Measurements from ENCODE around the gene ATP5F1B. TPM values are rescaled to one million over a fixed set of nuclear protein-coding genes. Genes with fewer than 3 reads are reported as not detected.

Gene ATP5F1B
- total and polyA plus RNA-seq, 9 of the 15 experiments (the other 6 are each of a cell fraction or from before 2014, with no cell fraction given), result 908 to 3,125 (median 1,482) TPM

- TF ChIP-seq, protein P1, sequence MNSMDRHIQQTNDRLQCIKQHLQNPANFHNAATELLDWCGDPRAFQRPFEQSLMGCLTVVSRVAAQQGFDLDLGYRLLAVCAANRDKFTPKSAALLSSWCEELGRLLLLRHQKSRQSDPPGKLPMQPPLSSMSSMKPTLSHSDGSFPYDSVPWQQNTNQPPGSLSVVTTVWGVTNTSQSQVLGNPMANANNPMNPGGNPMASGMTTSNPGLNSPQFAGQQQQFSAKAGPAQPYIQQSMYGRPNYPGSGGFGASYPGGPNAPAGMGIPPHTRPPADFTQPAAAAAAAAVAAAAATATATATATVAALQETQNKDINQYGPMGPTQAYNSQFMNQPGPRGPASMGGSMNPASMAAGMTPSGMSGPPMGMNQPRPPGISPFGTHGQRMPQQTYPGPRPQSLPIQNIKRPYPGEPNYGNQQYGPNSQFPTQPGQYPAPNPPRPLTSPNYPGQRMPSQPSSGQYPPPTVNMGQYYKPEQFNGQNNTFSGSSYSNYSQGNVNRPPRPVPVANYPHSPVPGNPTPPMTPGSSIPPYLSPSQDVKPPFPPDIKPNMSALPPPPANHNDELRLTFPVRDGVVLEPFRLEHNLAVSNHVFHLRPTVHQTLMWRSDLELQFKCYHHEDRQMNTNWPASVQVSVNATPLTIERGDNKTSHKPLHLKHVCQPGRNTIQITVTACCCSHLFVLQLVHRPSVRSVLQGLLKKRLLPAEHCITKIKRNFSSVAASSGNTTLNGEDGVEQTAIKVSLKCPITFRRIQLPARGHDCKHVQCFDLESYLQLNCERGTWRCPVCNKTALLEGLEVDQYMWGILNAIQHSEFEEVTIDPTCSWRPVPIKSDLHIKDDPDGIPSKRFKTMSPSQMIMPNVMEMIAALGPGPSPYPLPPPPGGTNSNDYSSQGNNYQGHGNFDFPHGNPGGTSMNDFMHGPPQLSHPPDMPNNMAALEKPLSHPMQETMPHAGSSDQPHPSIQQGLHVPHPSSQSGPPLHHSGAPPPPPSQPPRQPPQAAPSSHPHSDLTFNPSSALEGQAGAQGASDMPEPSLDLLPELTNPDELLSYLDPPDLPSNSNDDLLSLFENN (IDR thresholded peaks at IDR 0.05; ENCODE audit: low read depth in 2 of 2, low read length in 2 of 2), result no peak
- TF ChIP-seq STAT5A (IDR thresholded peaks at IDR 0.05; ENCODE audit: borderline replicate concordance, low read length), result no peak
- no peak for TF ChIP-seq ARID1B (IDR thresholded peaks at IDR 0.05)
- no peak for TF ChIP-seq MCM5 (IDR thresholded peaks at IDR 0.05; ENCODE audit: low read depth)
- no peak for TF ChIP-seq PRDM10 (IDR thresholded peaks at IDR 0.05; ENCODE audit: partially characterized antibody)
- no peak for TF ChIP-seq RBM34 (IDR thresholded peaks at IDR 0.05; ENCODE audit: borderline replicate concordance, insufficient read depth, low read length)
- TF ChIP-seq HMGXB4 (CRISPR knock-in tag; IDR thresholded peaks at IDR 0.05), result no peak
- no peak for TF ChIP-seq ZNF407 (IDR thresholded peaks at IDR 0.05; ENCODE audit: low read depth)
These were observed 41.7 kb upstream of the ATP5F1B start (continued) for GRCh38 chr12:56687223-56688128.
